HT-29 (cell line): ENCODE results near the gene TTC21A. TPM values are rescaled to one million over a fixed set of nuclear protein-coding genes. Genes with fewer than 3 reads are reported as not detected.
A peak's percentile ranks its signal among the peaks of the same experiment; 100 is the strongest.
"Not testable (repeated sequence)": the region's sequence is repeated elsewhere in the genome, so short reads cannot be mapped to it uniquely, and the experiment has no call there.

Experiments used
- DNase-seq: peaks from one replicate; pipeline ENCODE4 v3.0.0-alpha.2; 2015; ENCODE audit warnings: low spot score
- total RNA-seq: library from RNA; depleted of rRNA; stranded (reverse); fragments of >200 nt; shearing (Covaris generic); gene quantifications from 2 replicates; pipeline ENCODE4 v1.2.3, GENCODE V29; 2014; rRNA removed

Gene TTC21A
- total RNA-seq = 1.6 and 2.1 TPM in 2 replicates

- peak; percentile 75 for DNase-seq
Observed at GRCh38 chr3:39107388-39108199, at the start of gene TTC21A, which contains the start of gene GORASP1. Gene TTC21A (plus strand): TSS chr3:39107680. CDS start chr3:39107838, 158 bp downstream. Gene GORASP1 (minus strand): TSS chr3:39107627. CDS start chr3:39107541, 86 bp downstream.

GRCh38 chr3:39061228-39061627 is 46.3 kb upstream of the TTC21A start:
- DNase-seq = not testable (repeated sequence)

- DNase-seq = no peak
Observed at GRCh38 chr3:39062180-39062579, 45.3 kb upstream of the TTC21A start.

- DNase-seq = no peak
Observed at GRCh38 chr3:39063143-39063542, 44.3 kb upstream of the TTC21A start.

- no peak for DNase-seq
Observed at GRCh38 chr3:39064646-39065045, 42.8 kb upstream of the TTC21A start.

GRCh38 chr3:39065197-39065596 is 42.3 kb upstream of the TTC21A start:
- peak; percentile 34 for DNase-seq

GRCh38 chr3:39067286-39067685 is 40.2 kb upstream of the TTC21A start:
- DNase-seq = no peak

- DNase-seq = no peak
Observed at GRCh38 chr3:39068556-39068955, 38.9 kb upstream of the TTC21A start.

- DNase-seq = no peak
Observed at GRCh38 chr3:39075910-39076309, 31.6 kb upstream of the TTC21A start.

- no peak for DNase-seq
Observed at GRCh38 chr3:39079530-39079929, 27.9 kb upstream of the TTC21A start.

GRCh38 chr3:39080026-39080425 is 27.5 kb upstream of the TTC21A start:
- no peak for DNase-seq

GRCh38 chr3:39082666-39083313 is 24.7 kb upstream of the TTC21A start:
- no peak for DNase-seq

GRCh38 chr3:39086144-39086543 is 21.3 kb upstream of the TTC21A start:
- DNase-seq = no peak

- no peak for DNase-seq
Observed at GRCh38 chr3:39088456-39088855, 19.0 kb upstream of the TTC21A start.

GRCh38 chr3:39088889-39089288 is 18.6 kb upstream of the TTC21A start:
- no peak for DNase-seq

GRCh38 chr3:39090922-39091321 is 16.6 kb upstream of the TTC21A start:
- no peak for DNase-seq

GRCh38 chr3:39094851-39095677 is 12.4 kb upstream of the TTC21A start:
- DNase-seq = no peak

- DNase-seq = no peak
Observed at GRCh38 chr3:39095778-39096177, 11.7 kb upstream of the TTC21A start.

GRCh38 chr3:39096775-39097174 is 10.7 kb upstream of the TTC21A start:
- no peak for DNase-seq

- DNase-seq = no peak
Observed at GRCh38 chr3:39097716-39098472, 9.6 kb upstream of the TTC21A start.

- DNase-seq = no peak
Observed at GRCh38 chr3:39098473-39099000, 8.9 kb upstream of the TTC21A start.
